ENCODE measurements around the gene PDCD1LG2. TPM values are rescaled to one million over a fixed set of nuclear protein-coding genes. Genes with fewer than 3 reads are reported as not detected.

PDCD1LG2 gene
- total and polyA plus RNA-seq, 2 of the 8 experiments (the other 6 are each of a cell fraction or from before 2014, with no cell fraction given) = not detected

DNA sequence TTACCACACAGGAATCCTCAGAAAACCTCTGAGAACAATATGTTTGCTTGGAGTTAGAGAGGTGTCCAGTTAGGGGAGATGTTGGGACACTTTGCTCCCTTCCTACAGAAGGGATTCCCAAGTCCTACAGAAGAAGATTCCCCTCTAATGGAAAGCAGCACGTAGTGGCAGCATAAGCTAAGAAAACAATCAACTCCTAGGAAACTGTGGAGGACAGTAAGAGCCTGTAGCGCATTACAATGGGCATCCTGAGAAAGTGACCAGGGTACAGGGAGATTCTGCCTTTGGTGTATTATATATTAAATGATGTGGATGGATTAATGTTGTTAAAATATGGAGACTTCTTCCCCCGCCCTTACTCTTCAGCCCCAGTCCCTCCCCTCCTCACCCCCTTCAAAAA, 104.7 kb downstream of the PDCD1LG2 start:
- no peak overlapping the region for H3K56ac ChIP-seq (replicated peaks; ENCODE audit: insufficient read length, low read depth, low read length)
- H3K14ac ChIP-seq (ENCODE audit: insufficient read length) = no peak overlapping the region
- H4K8ac ChIP-seq (ENCODE audit: extremely low read depth, insufficient read depth, low read length) = no peak overlapping the region
- H2BK120ac ChIP-seq (replicated peaks; ENCODE audit: low read depth, low read length) = no peak overlapping the region
- H3K79me2 ChIP-seq (ENCODE audit: control insufficient read depth in 1 of 2, insufficient read depth in 2 of 2, low read length in 2 of 2) = no peaks in the 10 kb centered on the region
- no peaks in the 10 kb centered on the region for H3K79me1 ChIP-seq (ENCODE audit: low read depth, low read length)
- no peak overlapping the region for H4K5ac ChIP-seq (ENCODE audit: insufficient read length, low read depth, low read length)
- H2AFZ ChIP-seq (ENCODE audit: low read length) = no peak overlapping the region
- no peaks in the 10 kb centered on the region for H3K9me3 ChIP-seq (ENCODE audit: insufficient read depth in 2 of 2, low read depth in 1 of 2, low read length in 1 of 2)
- no peak overlapping the region for H2BK15ac ChIP-seq (ENCODE audit: low read length)
- no peak overlapping the region for H3K9ac ChIP-seq (replicated peaks in 1 of 4; ENCODE audit: extremely low read depth in 1 of 4, low read depth in 3 of 4, low read length in 3 of 4)
- no peak overlapping the region for H3K4ac ChIP-seq (replicated peaks; ENCODE audit: insufficient read length, low read depth, low read length)
- no peak overlapping the region for H3K23ac ChIP-seq (ENCODE audit: insufficient read length)
- no peaks in the 10 kb centered on the region for H3K23me2 ChIP-seq (ENCODE audit: low read depth, low read length)
- H3K36me3 ChIP-seq (ENCODE audit: control insufficient read depth in 2 of 4, insufficient read depth in 4 of 4, low read length in 3 of 4) = no peaks in the 10 kb centered on the region
- FAIRE-seq (no peak), DNase-seq (ENCODE audit: low read depth in 1 of 2, low spot score in 2 of 2) (no peak)
- no peak overlapping the region for H2BK5ac ChIP-seq (ENCODE audit: low read depth, low read length)
- WGBS, 2 experiments (ENCODE audit: extremely low coverage in 1 of 2, insufficient coverage in 1 of 2, insufficient read length in 1 of 2, insufficient replicate concordance in 2 of 2, low coverage in 1 of 2, low lambda C conversion rate in 2 of 2, missing lambda C conversion rate in 1 of 2) = 53% methylated on average over 3 of the region's 3 CpGs; no CpG with 5 or more reads in 1 of the 2 experiments
- TF ChIP-seq POLR2AphosphoS5 (IDR thresholded peaks at IDR 0.05; ENCODE audit: low read depth, low read length) (no peak), GABPA (IDR thresholded peaks at IDR 0.05; ENCODE audit: borderline replicate concordance, insufficient read depth, low read length) (no peak), BCL11A (IDR thresholded peaks at IDR 0.05; ENCODE audit: low read depth in 2 of 2, low read length in 2 of 2) (no peak), SIN3A (conservative IDR thresholded peaks at IDR 0.05 in 1 of 2, IDR thresholded peaks at IDR 0.05 in 1 of 2; ENCODE audit: low read depth in 1 of 2, low read length in 2 of 2) (no peak), RAD21 (IDR thresholded peaks at IDR 0.05 in 1 of 2, conservative IDR thresholded peaks at IDR 0.05 in 1 of 2; ENCODE audit: low read depth in 2 of 2, low read length in 2 of 2) (peak; percentile 36 to 38), POU5F1 (IDR thresholded peaks at IDR 0.05; ENCODE audit: low read depth, low read length) (0 out of 2 replicates have a peak, but pooled peaks have one; percentile 35), SP2 (IDR thresholded peaks at IDR 0.05; ENCODE audit: low read length) (no peak), SIRT6 (IDR thresholded peaks at IDR 0.05; ENCODE audit: low read length) (no peak), BRCA1 (IDR thresholded peaks at IDR 0.05; ENCODE audit: low read depth, low read length) (no peak), SAP30 (IDR thresholded peaks at IDR 0.05; ENCODE audit: insufficient read depth, insufficient replicate concordance, low read length) (no peak), TAF1 (IDR thresholded peaks at IDR 0.05; ENCODE audit: low read depth, low read length) (no peak), TBP (IDR thresholded peaks at IDR 0.05; ENCODE audit: low read depth, low read length) (no peak)
- no peaks in the 10 kb centered on the region for H3K4me1 ChIP-seq (replicated peaks in 1 of 4; ENCODE audit: control insufficient read depth in 3 of 4, insufficient read depth in 4 of 4, low read length in 3 of 4)
- no peak overlapping the region for H3K4me3 ChIP-seq (ENCODE audit: extremely low read depth in 1 of 4, insufficient read depth in 2 of 4, low read depth in 3 of 4, low read length in 4 of 4)
- no peak overlapping the region for H2AK5ac ChIP-seq (ENCODE audit: low read depth, low read length)
- ChIA-PET CTCF (ENCODE audit: partially characterized antibody) (interaction anchor here (1.8 kb wide), 1 partner anchor 9 kb away, joined by 7 read pairs; no protein-coding TSS in a partner anchor), POLR2A (ENCODE audit: partially characterized antibody) (no interaction called here)
- no peak overlapping the region for H3K4me2 ChIP-seq (ENCODE audit: insufficient read depth in 1 of 2, low read depth in 2 of 2, low read length in 2 of 2)
- H3K18ac ChIP-seq (ENCODE audit: extremely low read depth, low read length) = no peak overlapping the region
- no peak overlapping the region for H2BK20ac ChIP-seq (ENCODE audit: low read length)
- H2BK12ac ChIP-seq (ENCODE audit: low read depth, low read length) = no peak overlapping the region
- H4K20me1 ChIP-seq (replicated peaks in 1 of 2; ENCODE audit: control insufficient read depth in 1 of 2, insufficient read depth in 2 of 2, low read length in 2 of 2) = no peaks in the 10 kb centered on the region
- no peaks in the 10 kb centered on the region for H3K27me3 ChIP-seq (replicated peaks in 1 of 4; ENCODE audit: control insufficient read depth in 3 of 4, extremely low read depth in 1 of 4, insufficient read depth in 3 of 4, low read length in 3 of 4)
- no peak overlapping the region for H4K91ac ChIP-seq (replicated peaks; ENCODE audit: insufficient read length, low read length)
- no peak overlapping the region for H3K27ac ChIP-seq (ENCODE audit: low read depth, low read length)
